NCI-H2107 treated with DMSO at 0.1 percent for 48 hours (cell line): ENCODE measurements around the gene PPP2R2D.

ENCODE experiments used
- DNase-seq: peaks from one replicate; lab custom pipeline; 2025; ENCODE audit not compliant: unreplicated experiment; lab: John Stamatoyannopoulos, UW

Gene PPP2R2D

DNA sequence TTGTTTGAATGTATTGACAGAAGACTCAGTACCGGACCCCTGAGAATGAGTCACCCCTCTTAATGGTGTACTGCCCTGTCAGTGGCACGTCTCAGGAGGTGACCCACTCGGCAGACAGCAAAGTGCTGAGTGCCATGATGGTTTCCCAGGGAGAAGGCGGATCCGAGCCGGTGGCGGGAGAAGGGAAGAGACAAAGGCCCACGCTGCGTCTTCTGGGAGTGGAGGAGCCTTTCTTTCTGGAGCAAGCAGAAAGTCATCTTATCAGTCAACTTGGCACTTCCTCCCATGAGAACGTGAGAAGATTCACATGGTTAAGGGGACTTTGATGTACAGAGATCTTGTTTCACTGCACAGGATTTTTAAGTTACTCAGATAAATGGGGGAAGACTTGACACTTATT, 14.6 kb upstream of the PPP2R2D start:
- no peak for DNase-seq

DNA sequence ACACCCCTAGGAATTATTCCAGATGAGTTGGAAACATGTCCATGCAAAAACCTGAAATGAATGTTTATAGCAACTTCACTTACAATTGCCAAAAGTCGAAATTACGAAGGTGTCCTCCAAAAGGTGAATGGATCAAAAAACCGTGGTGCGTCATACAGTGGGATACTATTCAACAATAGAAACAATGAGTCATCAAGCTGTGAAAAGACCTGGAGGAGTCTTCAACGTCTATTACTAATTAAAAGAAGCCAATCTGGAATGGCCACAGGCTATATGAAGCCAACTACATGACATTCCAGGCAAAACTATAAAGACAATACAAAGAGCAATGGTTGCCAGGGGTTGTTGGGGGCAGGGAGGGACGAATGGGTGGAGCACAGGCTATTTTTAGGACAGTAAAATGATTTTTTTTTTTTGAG, 12.6 kb upstream of the PPP2R2D start:
- DNase-seq = no peak

DNA sequence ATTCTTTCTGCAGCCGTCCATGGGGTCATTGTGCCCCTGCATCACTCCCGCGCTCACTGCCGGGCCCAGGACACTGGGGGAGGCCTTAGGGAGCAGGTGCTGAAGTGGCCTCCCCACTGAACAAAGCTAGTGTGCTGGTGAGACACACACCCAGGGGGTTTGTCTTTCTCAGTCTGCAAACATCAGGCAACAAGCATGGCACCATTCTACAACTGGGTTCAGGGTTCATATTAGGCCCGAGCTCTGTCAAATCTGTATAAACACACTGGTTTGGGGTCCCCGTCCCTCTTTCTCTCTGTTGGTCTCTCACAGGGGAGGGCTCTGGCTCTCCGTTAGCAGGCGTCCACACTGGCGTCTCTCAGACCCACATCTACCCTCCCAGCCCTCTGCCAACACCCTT, 11.1 kb upstream of the PPP2R2D start:
- DNase-seq = no peak

DNA sequence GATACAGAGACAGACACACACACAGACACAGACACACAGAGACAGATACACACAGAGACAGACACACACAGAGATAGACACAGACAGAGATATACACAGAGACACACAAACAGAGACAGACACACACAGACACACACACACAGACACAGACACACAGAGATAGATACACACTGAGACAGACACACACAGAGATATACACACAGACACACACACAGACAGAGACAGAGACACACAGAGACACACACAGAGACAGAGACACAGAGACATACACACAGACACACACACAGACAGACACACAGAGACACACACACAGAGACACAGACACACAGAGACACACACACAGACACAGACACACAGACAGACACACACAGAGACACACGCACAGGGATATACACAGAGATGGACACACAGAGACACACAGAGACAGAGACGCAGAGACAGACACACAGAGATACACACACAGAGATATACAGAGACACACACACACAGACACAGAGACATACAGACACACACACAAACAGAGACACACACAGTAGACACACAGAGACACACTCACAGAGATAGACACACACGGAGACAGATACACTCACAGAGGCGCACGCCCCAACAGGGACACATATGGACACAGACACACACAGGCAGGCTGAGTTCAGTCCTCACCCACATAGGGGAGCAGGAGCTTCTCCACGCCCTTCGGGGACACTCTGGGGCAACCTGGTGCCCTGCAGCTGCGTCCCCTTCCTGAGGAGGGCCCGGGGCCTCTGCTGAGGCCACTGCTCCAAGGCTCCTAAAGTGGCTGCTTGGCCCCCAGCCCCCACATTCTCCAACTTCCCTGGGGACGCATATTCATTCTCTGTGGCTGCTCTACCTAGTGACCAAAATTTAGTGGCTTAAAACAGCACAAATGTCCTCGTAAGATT, 10.3 kb upstream of the PPP2R2D start:
- no peak for DNase-seq

DNA sequence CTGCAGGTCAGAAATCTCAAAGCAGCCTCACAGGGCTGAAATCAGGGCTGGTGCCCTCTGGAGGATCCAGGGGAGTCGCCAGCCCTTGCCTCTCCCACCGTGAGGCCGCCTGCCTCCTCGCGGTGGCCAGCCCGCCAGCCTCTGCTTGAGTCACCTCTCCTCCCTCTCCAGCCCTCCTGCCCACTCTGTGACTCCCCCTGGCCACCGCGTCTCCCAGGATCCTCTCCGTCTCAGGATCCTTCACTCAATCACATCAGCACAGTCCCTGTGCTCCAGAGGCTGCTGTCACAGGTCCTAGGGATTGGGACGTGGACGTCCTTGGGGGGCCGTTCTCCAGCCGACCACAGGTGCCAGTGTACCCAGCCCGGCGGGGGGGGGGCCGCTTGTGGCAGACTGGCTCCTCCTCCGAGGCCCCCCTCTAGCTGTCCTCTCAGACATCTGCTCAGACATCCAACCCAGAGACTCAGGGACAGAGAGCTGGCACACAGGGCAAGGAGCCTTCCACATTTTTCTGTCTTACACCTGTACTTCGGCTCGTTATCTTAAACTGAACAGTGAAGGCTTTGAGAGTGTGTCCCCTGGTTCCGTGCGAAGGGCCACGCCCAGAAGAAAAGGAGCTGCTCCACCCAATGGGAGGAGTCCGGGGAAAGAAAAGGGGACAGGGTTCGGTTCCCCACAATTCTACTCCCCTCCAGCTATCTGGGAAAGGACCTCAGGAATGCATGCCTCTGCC, 9.4 kb upstream of the PPP2R2D start:
- no peak for DNase-seq

DNA sequence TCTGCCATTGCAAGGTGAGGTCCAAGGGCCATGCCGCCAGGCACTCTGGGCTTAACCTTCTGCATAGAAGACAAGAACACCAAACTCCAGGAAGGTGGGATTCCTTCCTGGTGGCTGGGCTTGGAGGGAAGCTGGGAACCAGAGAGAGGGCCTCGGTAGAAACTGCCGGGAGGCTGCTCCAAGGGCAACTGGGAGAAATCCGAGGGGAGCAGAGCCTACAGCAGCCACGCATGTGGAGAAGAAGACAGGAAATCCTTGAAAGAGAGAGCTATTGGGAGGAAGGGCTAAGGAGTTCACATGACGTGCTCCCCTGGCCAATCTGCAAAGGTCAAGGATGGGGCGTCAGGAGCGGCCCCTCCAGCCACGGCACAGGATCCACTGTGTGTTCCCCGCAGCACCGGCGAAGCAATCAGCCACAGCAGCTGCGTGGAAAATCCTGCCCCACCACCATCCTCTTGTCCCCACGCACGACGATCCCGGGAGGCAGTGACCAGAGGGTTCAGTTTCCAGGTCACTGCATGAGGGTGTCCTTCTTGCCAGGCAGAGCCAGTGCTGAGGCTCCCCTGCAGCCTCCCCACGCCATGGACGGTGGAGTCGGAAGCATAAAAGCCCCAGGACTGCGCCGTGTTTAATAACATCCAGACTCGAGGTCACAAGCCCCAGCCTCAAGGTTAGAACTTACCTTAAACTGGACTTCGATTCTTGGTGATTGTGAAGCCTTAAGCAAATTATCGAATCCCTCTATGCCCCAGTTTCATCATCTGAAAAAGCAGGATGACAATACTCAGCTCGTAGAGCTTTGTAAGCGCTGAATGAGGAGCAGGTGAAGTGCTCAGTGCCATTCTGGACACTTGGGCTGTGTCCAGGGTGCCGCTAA, 8.6 kb upstream of the PPP2R2D start:
- DNase-seq = no peak

DNA sequence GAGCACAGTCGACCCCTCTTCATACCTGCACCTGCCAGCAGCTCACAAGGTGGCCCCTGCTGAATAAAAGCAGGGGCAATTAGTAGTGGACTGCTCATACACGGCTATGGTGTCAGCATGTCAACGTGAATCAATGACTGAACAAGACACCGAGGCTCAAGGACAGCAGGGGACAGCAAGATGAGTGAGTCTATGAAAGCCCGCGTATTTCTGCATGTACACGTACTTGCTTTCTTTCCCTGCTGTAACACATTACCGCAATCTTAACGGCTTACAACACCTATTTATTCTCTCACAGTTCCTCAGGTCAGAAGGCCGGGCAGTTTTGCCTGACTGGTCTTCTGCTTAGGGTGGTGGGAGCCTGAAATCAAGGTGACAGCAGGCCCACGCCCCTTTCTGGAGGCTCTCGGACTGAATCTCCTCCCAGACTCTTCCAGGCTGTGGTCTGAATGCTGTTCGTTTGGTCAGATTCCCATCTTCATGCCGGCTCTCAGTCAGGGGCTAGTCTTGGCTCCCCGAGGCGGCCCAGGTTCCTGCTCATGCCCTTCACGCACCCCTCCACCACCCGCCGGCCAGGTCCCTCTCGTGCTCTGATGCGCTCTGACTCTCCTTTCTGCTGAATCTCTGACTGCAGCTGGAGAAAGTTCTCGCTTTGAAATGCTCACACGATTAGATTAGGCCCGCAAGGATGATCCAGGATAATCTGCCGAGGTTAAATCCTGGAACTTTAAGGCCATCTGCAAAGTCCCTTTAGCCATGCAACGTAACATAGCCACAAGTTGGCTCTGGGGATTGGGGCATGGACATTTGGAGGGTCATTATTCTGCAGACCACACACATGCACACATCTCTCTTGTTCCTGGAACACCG, 7.8 kb upstream of the PPP2R2D start:
- no peak for DNase-seq

DNA sequence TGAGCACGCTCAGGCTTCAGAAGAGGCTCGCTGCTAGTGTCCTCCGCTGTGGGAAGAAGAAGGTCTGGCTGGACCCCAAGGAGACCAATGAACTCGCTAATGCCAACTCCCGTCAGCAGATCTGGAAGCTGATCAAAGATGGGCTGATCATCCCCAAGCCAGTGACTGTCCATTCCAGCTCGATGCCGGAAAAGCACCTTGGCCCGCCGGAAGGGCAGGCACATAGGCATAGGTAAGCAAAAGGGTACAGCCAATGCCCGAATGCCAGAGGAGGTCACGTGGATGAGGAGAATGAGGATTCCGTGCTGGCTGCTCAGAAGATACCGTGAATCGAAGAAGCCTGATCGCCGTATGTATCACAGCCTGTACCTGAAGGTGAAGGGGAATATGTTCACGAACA, 5.7 kb upstream of the PPP2R2D start:
- DNase-seq = no peak

DNA sequence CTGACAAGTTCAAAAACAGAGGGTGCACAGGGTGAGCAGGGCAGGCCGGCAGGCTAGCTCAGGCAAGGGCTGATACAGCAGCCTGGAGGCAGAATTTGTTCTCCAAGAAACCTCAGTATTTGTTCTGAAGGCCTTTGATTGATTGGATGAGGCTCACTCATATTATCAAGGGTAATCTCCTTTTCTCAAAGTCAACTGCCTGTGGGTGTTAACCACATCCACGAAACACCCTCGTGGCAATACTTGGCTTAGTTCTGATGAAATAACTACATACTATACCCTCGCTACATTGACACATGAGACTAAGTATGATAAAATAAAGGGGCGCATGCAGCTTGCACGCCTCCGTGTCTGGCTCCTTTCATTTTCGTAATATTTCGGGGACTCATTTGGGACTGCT, 4.4 kb upstream of the PPP2R2D start:
- DNase-seq = no peak

DNA sequence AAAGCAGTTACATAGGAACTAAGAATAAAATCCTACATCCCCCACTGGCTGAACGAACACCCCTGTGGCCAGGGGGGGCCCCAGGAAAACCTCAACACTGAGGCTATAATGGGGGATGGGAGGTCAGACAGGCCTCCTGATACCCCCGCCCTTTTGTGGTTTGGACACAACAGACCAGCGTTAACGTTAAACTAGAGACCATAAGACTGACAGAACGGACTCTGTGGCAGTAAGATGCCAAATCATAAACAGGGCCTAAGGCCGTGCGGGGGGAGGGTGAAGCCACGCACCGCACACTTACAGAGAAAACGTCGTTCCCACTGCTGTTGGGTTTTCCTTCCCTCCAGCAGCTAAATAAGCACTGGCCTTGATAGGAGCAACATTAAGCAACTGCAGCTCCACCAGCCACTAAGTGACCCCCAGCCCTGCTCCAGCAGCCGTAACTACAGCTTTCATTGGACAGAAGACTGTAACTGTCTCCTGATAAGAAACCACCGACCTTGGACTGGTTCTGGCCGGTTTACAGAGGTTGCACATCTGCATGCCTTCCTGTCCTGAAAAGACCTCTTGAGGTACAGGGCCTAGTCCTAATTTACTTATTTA, 3.4 kb upstream of the PPP2R2D start:
- DNase-seq = no peak

DNA sequence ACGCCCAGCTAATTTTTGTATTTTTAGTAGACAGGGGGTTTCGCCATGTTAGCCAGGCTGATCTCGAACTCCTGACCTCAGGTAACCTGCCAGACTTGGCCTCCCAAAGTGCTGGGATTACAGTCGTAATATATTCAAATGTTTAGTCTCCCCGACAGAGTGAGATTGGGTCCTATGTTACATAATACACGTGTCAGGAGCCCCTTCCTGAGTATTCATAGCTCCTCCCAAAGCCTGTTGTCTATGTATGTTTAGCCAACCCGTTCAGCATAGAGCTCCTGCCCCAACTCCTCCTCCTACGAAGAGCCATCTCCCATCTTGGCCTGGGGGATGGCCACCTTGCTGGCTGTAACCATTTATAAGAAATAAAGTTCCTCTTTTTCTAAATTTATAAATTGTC, 2.7 kb upstream of the PPP2R2D start:
- DNase-seq = no peak

DNA sequence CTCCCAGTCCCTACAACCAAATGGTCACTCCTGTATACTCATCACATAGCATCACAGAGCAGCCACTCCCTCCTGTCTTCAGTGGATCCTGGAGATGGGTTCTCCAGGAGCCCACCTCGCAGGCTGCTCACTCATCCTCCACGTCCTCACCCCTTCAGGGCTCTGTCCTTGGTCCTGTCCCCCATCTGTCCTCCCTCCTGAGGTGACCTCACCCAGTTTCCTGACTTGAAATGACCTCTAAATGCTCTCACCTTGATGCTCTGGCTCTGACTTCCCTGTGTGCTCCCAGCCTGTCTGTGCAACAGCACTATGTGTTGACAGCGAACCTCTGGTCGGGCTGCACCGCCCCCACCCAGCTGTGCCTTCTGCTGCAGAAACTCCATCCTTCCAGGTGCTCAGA, 2.1 kb upstream of the PPP2R2D start:
- DNase-seq = no peak

DNA sequence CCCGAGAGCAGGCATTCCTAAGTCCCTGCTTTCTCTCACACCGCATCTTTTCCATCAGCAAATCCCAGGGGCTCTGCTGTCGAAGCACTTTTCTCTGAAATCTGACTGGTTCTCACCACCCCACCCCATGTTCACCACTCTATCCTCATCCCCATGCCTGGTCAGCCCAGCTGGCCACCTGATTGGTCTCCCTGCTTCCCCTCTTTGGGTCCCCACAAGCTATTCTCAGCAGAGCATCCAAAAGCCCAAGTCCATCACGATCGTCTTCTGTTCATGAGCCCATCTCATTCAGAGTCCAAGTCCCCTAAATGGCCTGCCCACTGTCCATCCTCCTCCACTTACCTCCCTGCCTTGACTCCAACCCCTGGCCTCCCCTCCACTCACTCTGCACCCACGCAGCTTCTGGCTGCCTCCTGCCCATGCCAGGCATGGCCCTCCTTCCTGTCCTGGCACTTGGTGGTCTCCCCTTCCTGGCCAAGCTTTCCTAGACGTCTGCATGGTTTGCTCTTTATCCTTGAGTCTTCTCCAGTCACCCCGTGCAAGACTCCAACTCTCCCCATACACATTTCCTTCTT, 1.6 kb upstream of the PPP2R2D start:
- no peak for DNase-seq

DNA sequence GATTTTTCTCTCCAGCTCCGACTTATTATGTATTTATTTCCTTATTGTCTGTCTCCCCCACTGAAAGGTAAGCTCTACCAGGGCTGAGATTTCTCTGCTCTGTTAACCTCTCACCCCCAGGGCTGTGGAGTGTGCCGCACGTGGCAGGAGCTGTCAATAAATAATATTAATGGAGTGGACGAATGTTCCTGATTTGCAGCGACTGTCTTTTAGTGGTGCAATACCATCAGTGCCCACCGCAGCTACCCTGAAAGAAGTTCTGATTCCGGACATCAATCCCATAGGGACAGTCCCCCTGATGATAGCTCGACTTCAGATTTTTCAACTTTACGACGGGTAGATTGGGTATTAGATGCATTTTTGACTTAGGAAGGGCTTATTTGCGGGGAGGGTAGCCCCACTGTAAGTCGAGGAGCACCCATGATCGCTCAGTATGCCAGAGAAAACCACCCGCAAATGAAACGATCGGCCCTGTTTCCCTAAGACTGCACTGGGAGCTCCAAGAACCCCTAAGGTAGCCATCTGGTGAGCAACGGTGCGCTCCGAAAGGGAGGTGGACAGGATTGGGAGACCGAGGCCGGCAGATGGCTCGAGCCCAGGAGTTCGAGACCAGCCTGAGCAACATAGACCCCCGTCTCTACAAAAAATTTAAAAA, 986 bp upstream of the PPP2R2D start:
- no peak for DNase-seq

DNA sequence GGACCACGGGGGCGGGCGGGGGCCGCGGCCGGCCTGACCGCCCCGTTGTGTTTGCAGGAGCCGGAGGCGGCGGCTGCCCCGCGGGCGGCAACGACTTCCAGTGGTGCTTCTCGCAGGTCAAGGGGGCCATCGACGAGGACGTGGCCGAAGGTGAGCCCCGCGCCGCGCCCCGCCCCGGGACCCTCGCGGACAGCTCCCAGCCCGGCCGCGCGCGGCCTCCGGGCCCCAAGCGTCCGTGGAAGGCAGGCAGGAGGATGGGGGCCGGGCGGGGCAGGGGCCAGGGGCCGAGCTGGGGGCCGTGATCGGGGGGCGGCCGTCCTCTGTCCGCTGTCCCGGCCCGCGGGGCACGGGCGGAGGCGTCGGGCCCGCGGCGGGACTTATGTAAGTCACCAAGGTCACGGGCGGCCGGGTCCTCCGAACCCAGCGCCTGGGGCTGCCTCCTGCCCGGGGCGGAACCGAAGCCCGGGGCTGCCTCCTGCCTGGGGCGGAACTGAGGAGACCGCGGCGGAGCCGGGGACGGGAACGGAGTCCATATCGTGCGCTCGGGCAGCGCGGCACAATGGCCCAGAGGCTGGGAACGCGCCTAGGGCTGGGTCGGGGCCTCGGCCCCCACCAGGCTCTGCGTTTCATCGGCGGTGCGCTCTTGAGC, 497 bp downstream of the PPP2R2D start:
- DNase-seq = no peak

DNA sequence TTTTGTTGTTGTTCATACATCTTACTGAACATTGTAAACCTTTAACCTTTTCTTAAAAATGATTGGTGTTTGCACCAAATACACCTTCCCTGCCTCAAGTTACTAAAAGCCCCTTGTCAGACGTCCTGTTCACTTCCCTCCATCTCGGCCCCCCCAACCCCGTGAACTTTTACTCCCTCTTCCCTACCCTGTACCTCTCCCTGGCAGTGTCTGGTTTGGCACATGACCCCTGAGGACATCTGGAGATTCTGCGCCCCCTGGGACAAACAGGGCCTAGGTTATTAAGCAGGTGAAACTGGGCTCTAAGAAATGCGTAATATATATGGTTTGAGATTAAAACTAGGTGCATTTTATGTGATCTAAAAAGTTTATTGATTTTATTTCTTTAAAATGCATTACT, 1.4 kb downstream of the PPP2R2D start:
- DNase-seq = no peak

DNA sequence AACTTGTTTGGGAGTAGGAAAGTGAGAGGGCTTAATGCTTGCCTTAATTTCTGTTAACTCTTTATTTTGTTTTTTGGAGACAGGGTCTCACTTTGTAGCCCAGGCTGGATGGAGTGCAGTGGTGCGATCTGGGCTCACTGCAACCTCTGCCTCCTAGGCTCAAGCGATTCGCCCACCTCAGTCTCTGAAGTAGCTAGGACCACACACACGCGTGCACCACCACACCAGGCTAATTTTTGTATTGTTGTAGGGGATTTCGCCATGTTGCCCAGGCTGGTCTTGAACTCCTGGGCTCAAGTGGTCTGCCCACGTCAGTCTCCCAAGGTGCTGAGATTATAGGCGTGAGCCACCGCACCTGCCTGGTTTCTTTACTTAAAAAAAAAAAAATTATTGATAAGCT, 1.9 kb downstream of the PPP2R2D start:
- no peak for DNase-seq

DNA sequence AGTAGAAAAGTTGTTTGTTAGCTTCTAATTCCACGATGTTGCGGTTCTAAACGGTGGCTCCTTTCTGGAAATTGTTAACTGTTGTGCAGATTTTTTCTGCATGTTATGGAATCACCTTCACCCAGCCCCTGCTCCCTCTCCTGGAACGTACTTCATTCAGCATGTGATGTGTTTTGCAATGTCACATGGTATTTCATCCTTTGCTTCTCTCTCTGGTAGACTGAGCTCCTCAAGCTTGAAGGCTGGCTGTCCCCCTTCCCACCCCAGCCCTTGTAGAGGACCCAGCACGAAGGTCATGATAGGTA, 4.4 kb downstream of the PPP2R2D start:
- no peak for DNase-seq
